C1 segment of cervical spinal cord (tissue), 14 donors: ENCODE data around the gene KLHL5.

Experiments used
- DNase-seq, 14 donors: peaks; one replicate each; lab custom pipeline; 2025; lab: John Stamatoyannopoulos, UW

KLHL5 gene

GRCh38 chr4:39044364-39044955 is 17.6 kb upstream of the KLHL5 start:
- DNase-seq = peak; percentile 30 to 92 (median 84)

- DNase-seq = peak in 5 of 14 donors; percentile 43 to 81 (median 68)
These were observed 16.8 kb upstream of the KLHL5 start for GRCh38 chr4:39044956-39045826.

- peak in 1 of 14 donors; percentile 19 for DNase-seq
These were observed 16.2 kb upstream of the KLHL5 start for GRCh38 chr4:39045827-39046221.

- no peak for DNase-seq
These were observed 15.8 kb upstream of the KLHL5 start for GRCh38 chr4:39046249-39046648.

GRCh38 chr4:39047681-39048080 is 14.4 kb upstream of the KLHL5 start:
- DNase-seq = no peak

- DNase-seq = no peak
These were observed 13.7 kb upstream of the KLHL5 start for GRCh38 chr4:39048311-39048710.

GRCh38 chr4:39050590-39050989 is 11.4 kb upstream of the KLHL5 start:
- peak in 1 of 14 donors; percentile 48 for DNase-seq

- peak in 1 of 14 donors; percentile 75 for DNase-seq
These were observed 10.5 kb upstream of the KLHL5 start for GRCh38 chr4:39051492-39051891.

GRCh38 chr4:39053983-39054382 is 8.0 kb upstream of the KLHL5 start:
- no peak for DNase-seq

- DNase-seq = no peak
These were observed 7.5 kb upstream of the KLHL5 start for GRCh38 chr4:39054497-39054896.

- no peak for DNase-seq
These were observed 6.0 kb upstream of the KLHL5 start for GRCh38 chr4:39056023-39056422.

- DNase-seq = no peak
These were observed 575 bp upstream of the KLHL5 start for GRCh38 chr4:39061457-39061856.

GRCh38 chr4:39062770-39063097 is 702 bp downstream of the KLHL5 start:
- peak in 2 of 14 donors; percentile 15 to 79 for DNase-seq

GRCh38 chr4:39063430-39063829 is 1.4 kb downstream of the KLHL5 start:
- no peak for DNase-seq

GRCh38 chr4:39066371-39066770 is 4.3 kb downstream of the KLHL5 start:
- no peak for DNase-seq

- no peak for DNase-seq
These were observed 5.0 kb downstream of the KLHL5 start for GRCh38 chr4:39067031-39067430.

- no peak for DNase-seq
These were observed 5.4 kb downstream of the KLHL5 start for GRCh38 chr4:39067451-39067850.

- DNase-seq = no peak
These were observed 6.9 kb downstream of the KLHL5 start for GRCh38 chr4:39068907-39069306.

- DNase-seq = no peak
These were observed 16.8 kb downstream of the KLHL5 start for GRCh38 chr4:39078829-39079228.

GRCh38 chr4:39083164-39083563 is 21.1 kb downstream of the KLHL5 start:
- DNase-seq = no peak

- no peak for DNase-seq
These were observed 23.9 kb downstream of the KLHL5 start for GRCh38 chr4:39085891-39086290.

- no peak for DNase-seq
These were observed 34.8 kb downstream of the KLHL5 start for GRCh38 chr4:39096847-39097246.

- DNase-seq = no peak
These were observed 35.3 kb downstream of the KLHL5 start for GRCh38 chr4:39097290-39097689.
